Hepatocyte (in vitro differentiated cells): ENCODE results near the gene ARIH2. TPM values are rescaled to one million over a fixed set of nuclear protein-coding genes. Genes with fewer than 3 reads are reported as not detected.
A peak's percentile ranks its signal among the peaks of the same experiment; 100 is the strongest.

Experiments used
- DNase-seq: peaks from one replicate; pipeline ENCODE4 v3.0.0-alpha.2; 2016; ENCODE audit warnings: low spot score
- H2AFZ ChIP-seq: fragments of 200-600 bp; sonication (generic); 2 replicates; pipeline ENCODE4 v1.6.0; 2016; ENCODE audit warnings: antibody characterized with exemption, mild to moderate bottlenecking
- H3K27ac ChIP-seq: fragments of 200-600 bp; sonication (generic); 2 replicates; pipeline ENCODE4 v1.5.1; 2016; ENCODE audit warnings: mild to moderate bottlenecking
- H3K27me3 ChIP-seq: fragments of 200-600 bp; sonication (generic); 2 replicates; pipeline ENCODE4 v1.6.1; 2016
- H3K36me3 ChIP-seq: fragments of 200-600 bp; sonication (generic); replicated peaks from 2 replicates; pipeline ENCODE4 v1.5.1; 2016; ENCODE audit warnings: low read depth; ENCODE audit not compliant: insufficient read depth
- H3K4me1 ChIP-seq: fragments of 200-600 bp; sonication (generic); 2 replicates; pipeline ENCODE4 v1.5.1; 2016; ENCODE audit warnings: mild to moderate bottlenecking, moderate library complexity; ENCODE audit not compliant: insufficient read depth
- H3K4me2 ChIP-seq: fragments of 200-600 bp; sonication (generic); 2 replicates; pipeline ENCODE4 v1.6.0; 2016
- H3K4me3 ChIP-seq: fragments of 200-600 bp; sonication (generic); 2 replicates; pipeline ENCODE4 v1.5.1; 2016; ENCODE audit warnings: mild to moderate bottlenecking
- H3K79me2 ChIP-seq: fragments of 200-600 bp; sonication (generic); 2 replicates; pipeline ENCODE4 v1.6.0; 2017; ENCODE audit warnings: mild to moderate bottlenecking
- H3K9me2 ChIP-seq: fragments of 200-600 bp; sonication (generic); replicated peaks from 2 replicates; pipeline ENCODE4 v1.6.0; 2017; ENCODE audit warnings: mild to moderate bottlenecking; ENCODE audit not compliant: insufficient read depth
- H3K9me3 ChIP-seq: fragments of 200-600 bp; sonication (generic); 2 replicates; pipeline ENCODE4 v1.5.1; 2016; ENCODE audit warnings: low read depth, mild to moderate bottlenecking
- H4K20me1 ChIP-seq: fragments of 200-600 bp; sonication (generic); 2 replicates; pipeline ENCODE4 v1.6.0; 2016; ENCODE audit warnings: mild to moderate bottlenecking; ENCODE audit not compliant: insufficient read depth, poor library complexity, severe bottlenecking
- CTCF ChIP-seq: fragments of 200-600 bp; sonication (generic); IDR thresholded peaks from 2 replicates; pipeline ENCODE4 v1.5.1; 2016; ENCODE audit warnings: antibody characterized with exemption, mild to moderate bottlenecking; ENCODE audit not compliant: poor library complexity
- EZH2 ChIP-seq: fragments of 200-600 bp; sonication (generic); IDR thresholded peaks from 2 replicates; pipeline ENCODE4 v1.6.1; 2016; ENCODE audit warnings: antibody characterized with exemption, mild to moderate bottlenecking, borderline replicate concordance
- EZH2phosphoT487 ChIP-seq: fragments of 200-600 bp; sonication (generic); IDR thresholded peaks from one replicate; pipeline ENCODE4 v1.6.1; 2018; ENCODE audit warnings: antibody characterized with exemption, mild to moderate bottlenecking, low read depth, moderate library complexity; ENCODE audit not compliant: unreplicated experiment, severe bottlenecking
- WGBS: methylation state at CpG from one replicate; pipeline ENCODE4 v1.1.6; 2016; ENCODE audit warnings: low lambda C conversion rate; ENCODE audit errors: missing lambda C conversion rate; 5-methylcytosine and 5-hydroxymethylcytosine counted together
- polyA plus RNA-seq: library from polyadenylated mRNA; unstranded; fragments of >200 nt; fragmentation: Nextera tagmentation; extraction: Ambion mirVana; gene quantifications from 2 replicates; pipeline ENCODE4 v1.2.1, GENCODE V29; 2016
- total RNA-seq: library from RNA; depleted of rRNA; stranded (reverse); fragments of >200 nt; gene quantifications from 2 replicates; pipeline ENCODE4 v1.2.3, GENCODE V29; 2014

Gene ARIH2
- total and polyA plus RNA-seq, 2 experiments from 2014 or later = 41.7 to 60.9 TPM

- Histone ChIP-seq H3K79me2 (peaks cover 62% of the 10 kb centered on the region), H2AFZ (no peak overlapping the region), H4K20me1 (peaks cover 76% of the 10 kb centered on the region), H3K9me2 (no peaks in the 10 kb centered on the region), H3K4me3 (no peak overlapping the region), H3K4me2 (no peak overlapping the region), H3K27me3 (no peaks in the 10 kb centered on the region), H3K27ac (no peak overlapping the region), H3K36me3 (no peaks in the 10 kb centered on the region), H3K9me3 (no peaks in the 10 kb centered on the region), H3K4me1 (peaks cover 10% of the 10 kb centered on the region)
- 95% methylated on average over 19 of the region's 19 CpGs for WGBS
- no peak for TF ChIP-seq EZH2
- no peak for TF ChIP-seq EZH2phosphoT487
- no peak for TF ChIP-seq CTCF
- no peak for DNase-seq
Observed at GRCh38 chr3:49013113-49013737, 94.6 kb downstream of the ARIH2 start.

- 92% methylated on average over 24 of the region's 24 CpGs for WGBS
- peaks cover 68% of the 10 kb centered on the region for H4K20me1 ChIP-seq
- H2AFZ ChIP-seq = no peak overlapping the region
- no peak overlapping the region for H3K27ac ChIP-seq
- peaks cover 58% of the 10 kb centered on the region for H3K79me2 ChIP-seq
- H3K36me3 ChIP-seq = no peaks in the 10 kb centered on the region
- H3K9me3 ChIP-seq = no peaks in the 10 kb centered on the region
- DNase-seq = peak; percentile 67
- no peak overlapping the region for H3K4me3 ChIP-seq
- peaks cover 14% of the 10 kb centered on the region for H3K4me1 ChIP-seq
- no peaks in the 10 kb centered on the region for H3K27me3 ChIP-seq
- no peak overlapping the region for H3K4me2 ChIP-seq
- no peaks in the 10 kb centered on the region for H3K9me2 ChIP-seq
- TF ChIP-seq CTCF = peak; percentile 48
- TF ChIP-seq EZH2 = no peak
Observed at GRCh38 chr3:49013738-49014660, 95.4 kb downstream of the ARIH2 start.

- H3K4me2 ChIP-seq = no peak overlapping the region
- H3K9me3 ChIP-seq = no peaks in the 10 kb centered on the region
- no peak overlapping the region for H3K4me3 ChIP-seq
- peaks cover 58% of the 10 kb centered on the region for H3K79me2 ChIP-seq
- TF ChIP-seq EZH2phosphoT487 = no peak
- TF ChIP-seq CTCF = no peak
- TF ChIP-seq EZH2 = no peak
- H3K4me1 ChIP-seq = peaks cover 25% of the 10 kb centered on the region
- WGBS = 96% methylated on average over 8 of the region's 8 CpGs
- peaks cover 57% of the 10 kb centered on the region for H4K20me1 ChIP-seq
- no peaks in the 10 kb centered on the region for H3K9me2 ChIP-seq
- H2AFZ ChIP-seq = no peak overlapping the region
- no peak for DNase-seq
- H3K27me3 ChIP-seq = no peaks in the 10 kb centered on the region
- H3K27ac ChIP-seq = no peak overlapping the region
- no peaks in the 10 kb centered on the region for H3K36me3 ChIP-seq
Observed at GRCh38 chr3:49015072-49015471, 96.4 kb downstream of the ARIH2 start.
